Peyer's patch (tissue), 4 donors: Measurements from ENCODE around the gene ASCC3.

ENCODE experiments used
- POLR2A ChIP-seq, 2 donors: fragments of 450-650 bp; IDR thresholded peaks; one replicate each; pipeline ENCODE4 v1.5.1; 2017; ENCODE audit warnings: antibody characterized with exemption in 2 of 2, mild to moderate bottlenecking in 2 of 2, moderate library complexity in 2 of 2
- TF ChIP-seq, protein P1 (sequence below), 6 experiments: fragments of 450-650 bp in 4 of 6; fragments of 200-600 bp in 2 of 6; sonication (generic) in 1 of 6; IDR thresholded peaks; one replicate each; pipeline ENCODE4 v1.5.1; 2017 to 2019; ENCODE audit warnings: antibody characterized with exemption in 6 of 6, mild to moderate bottlenecking in 3 of 6, moderate library complexity in 1 of 6

DNA sequence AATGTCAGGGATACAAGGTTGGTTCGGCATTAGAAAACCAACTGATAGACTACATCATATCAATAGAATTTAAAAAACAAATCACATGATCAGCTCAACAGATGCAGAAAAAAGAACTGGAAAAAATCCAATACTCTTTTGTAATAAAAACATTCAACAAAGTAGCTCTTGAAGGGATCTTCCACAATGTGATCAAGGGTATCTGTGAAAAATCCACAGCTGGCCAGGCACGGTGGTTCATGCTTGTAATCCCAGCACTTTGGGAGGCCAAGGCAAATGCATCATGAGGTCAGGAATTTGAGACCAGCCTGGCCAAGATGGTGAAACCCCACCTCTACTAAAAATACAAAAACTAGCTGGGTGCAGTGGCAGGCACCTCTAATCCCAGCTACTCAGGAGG is 63.1 kb downstream of the ASCC3 start:
- TF ChIP-seq, protein P1, sequence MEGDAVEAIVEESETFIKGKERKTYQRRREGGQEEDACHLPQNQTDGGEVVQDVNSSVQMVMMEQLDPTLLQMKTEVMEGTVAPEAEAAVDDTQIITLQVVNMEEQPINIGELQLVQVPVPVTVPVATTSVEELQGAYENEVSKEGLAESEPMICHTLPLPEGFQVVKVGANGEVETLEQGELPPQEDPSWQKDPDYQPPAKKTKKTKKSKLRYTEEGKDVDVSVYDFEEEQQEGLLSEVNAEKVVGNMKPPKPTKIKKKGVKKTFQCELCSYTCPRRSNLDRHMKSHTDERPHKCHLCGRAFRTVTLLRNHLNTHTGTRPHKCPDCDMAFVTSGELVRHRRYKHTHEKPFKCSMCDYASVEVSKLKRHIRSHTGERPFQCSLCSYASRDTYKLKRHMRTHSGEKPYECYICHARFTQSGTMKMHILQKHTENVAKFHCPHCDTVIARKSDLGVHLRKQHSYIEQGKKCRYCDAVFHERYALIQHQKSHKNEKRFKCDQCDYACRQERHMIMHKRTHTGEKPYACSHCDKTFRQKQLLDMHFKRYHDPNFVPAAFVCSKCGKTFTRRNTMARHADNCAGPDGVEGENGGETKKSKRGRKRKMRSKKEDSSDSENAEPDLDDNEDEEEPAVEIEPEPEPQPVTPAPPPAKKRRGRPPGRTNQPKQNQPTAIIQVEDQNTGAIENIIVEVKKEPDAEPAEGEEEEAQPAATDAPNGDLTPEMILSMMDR (IDR thresholded peaks at IDR 0.05) = no peak
- TF ChIP-seq POLR2A (IDR thresholded peaks at IDR 0.05) = no peak
